OCI-LY1 (cell line): Measurements from ENCODE around the gene PROC.

Experiments
- H2AFZ ChIP-seq: fragments of 200-600 bp; sonication (generic), shearing (Covaris generic); 2 replicates; pipeline ENCODE4 v1.6.0; 2014; ENCODE audit warnings: antibody characterized with exemption, mild to moderate bottlenecking, low read length
- H3F3A ChIP-seq: fragments of 200-600 bp; sonication (generic), shearing (Covaris generic); 2 replicates; pipeline ENCODE4 v1.6.0; 2014; ENCODE audit warnings: mild to moderate bottlenecking, antibody characterized with exemption, low read length, moderate library complexity; ENCODE audit not compliant: insufficient read depth
- H3K27ac ChIP-seq: fragments of 200-600 bp; sonication (generic); 2 replicates; pipeline ENCODE4 v1.5.1; 2014; ENCODE audit warnings: low read length, mixed run types, mild to moderate bottlenecking, low read depth; ENCODE audit not compliant: poor library complexity, severe bottlenecking
- H3K27me3 ChIP-seq: fragments of 200-600 bp; sonication (generic); 2 replicates; pipeline ENCODE4 v1.6.0; 2014; ENCODE audit warnings: antibody characterized with exemption, mild to moderate bottlenecking, low read length, moderate library complexity; ENCODE audit not compliant: insufficient read depth
- H3K36me3 ChIP-seq: fragments of 200-600 bp; sonication (generic); 2 replicates; pipeline ENCODE4 v1.6.1; 2014; ENCODE audit warnings: mild to moderate bottlenecking, antibody characterized with exemption, low read length, moderate library complexity, mixed read lengths; ENCODE audit not compliant: insufficient read depth
- H3K4me1 ChIP-seq: fragments of 200-600 bp; sonication (generic); 2 replicates; pipeline ENCODE4 v1.5.1; 2014; ENCODE audit warnings: mild to moderate bottlenecking, low read length, moderate library complexity; ENCODE audit not compliant: insufficient read depth, severe bottlenecking
- H3K4me2 ChIP-seq: fragments of 200-600 bp; sonication (generic), shearing (Covaris generic); 2 replicates; pipeline ENCODE4 v1.6.1; 2014; ENCODE audit warnings: low read length
- H3K4me3 ChIP-seq: fragments of 200-600 bp; sonication (generic); 2 replicates; pipeline ENCODE4 v1.5.1; 2014; ENCODE audit warnings: low read length, low read depth, mild to moderate bottlenecking, mixed read lengths; ENCODE audit not compliant: poor library complexity, severe bottlenecking
- H3K79me2 ChIP-seq: fragments of 200-600 bp; shearing (Covaris generic); 2 replicates; pipeline ENCODE4 v1.6.1; 2016; ENCODE audit warnings: mixed run types, low read length, mixed read lengths; ENCODE audit not compliant: insufficient read depth
- H3K9ac ChIP-seq: fragments of 200-600 bp; sonication (generic), shearing (Covaris generic); 2 replicates; pipeline ENCODE4 v1.6.1; 2014; ENCODE audit warnings: mild to moderate bottlenecking, low read length, mixed read lengths
- H3K9me2 ChIP-seq: fragments of 200-600 bp; sonication (generic), shearing (Covaris generic); 2 replicates; pipeline ENCODE4 v1.6.1; 2014; ENCODE audit warnings: low read depth, mild to moderate bottlenecking, low read length, mixed read lengths
- H3K9me3 ChIP-seq: fragments of 200-600 bp; shearing (Covaris generic); 2 replicates; pipeline ENCODE4 v1.6.1; 2014; ENCODE audit warnings: low read length, mixed read lengths
- H4K20me1 ChIP-seq: fragments of 200-600 bp; sonication (generic), shearing (Covaris generic); 2 replicates; pipeline ENCODE4 v1.6.0; 2016; ENCODE audit warnings: mild to moderate bottlenecking, low read length; ENCODE audit not compliant: insufficient read depth
- EZH2 ChIP-seq: fragments of 200-600 bp; sonication (generic), shearing (Covaris generic); IDR thresholded peaks from 2 replicates; pipeline ENCODE4 v1.8.0; 2017; ENCODE audit warnings: borderline replicate concordance, mixed run types, mild to moderate bottlenecking, antibody characterized with exemption, low read length, moderate library complexity, mixed read lengths
- TF ChIP-seq, protein P1 (sequence below): fragments of 200-600 bp; sonication (generic), shearing (Covaris generic); IDR thresholded peaks from 2 replicates; pipeline ENCODE4 v1.5.1; 2017; ENCODE audit warnings: mild to moderate bottlenecking, antibody characterized with exemption, low read length, moderate library complexity, mixed read lengths

The PROC gene

DNA sequence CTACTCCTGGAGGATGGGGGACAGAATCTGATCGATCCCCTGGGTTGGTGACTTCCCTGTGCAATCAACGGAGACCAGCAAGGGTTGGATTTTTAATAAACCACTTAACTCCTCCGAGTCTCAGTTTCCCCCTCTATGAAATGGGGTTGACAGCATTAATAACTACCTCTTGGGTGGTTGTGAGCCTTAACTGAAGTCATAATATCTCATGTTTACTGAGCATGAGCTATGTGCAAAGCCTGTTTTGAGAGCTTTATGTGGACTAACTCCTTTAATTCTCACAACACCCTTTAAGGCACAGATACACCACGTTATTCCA lies 844 bp downstream of the PROC start:
- Histone ChIP-seq H3K27ac (no peak overlapping the region), H2AFZ (no peak overlapping the region), H3K27me3 (peaks cover 8% of the 10 kb centered on the region; the same call in 1 of the 2 replicates), H3K79me2 (no peaks in the 10 kb centered on the region), H3K4me3 (no peak overlapping the region), H3K4me1 (peaks cover 12% of the 10 kb centered on the region), H3K36me3 (no peaks in the 10 kb centered on the region), H3K9me2 (no peaks in the 10 kb centered on the region), H3K4me2 (no peak overlapping the region), H3K9ac (no peak overlapping the region), H3F3A (no peaks in the 10 kb centered on the region), H4K20me1 (no peaks in the 10 kb centered on the region), H3K9me3 (no peaks in the 10 kb centered on the region)
- TF ChIP-seq EZH2, result no peak
- TF ChIP-seq, protein P1, sequence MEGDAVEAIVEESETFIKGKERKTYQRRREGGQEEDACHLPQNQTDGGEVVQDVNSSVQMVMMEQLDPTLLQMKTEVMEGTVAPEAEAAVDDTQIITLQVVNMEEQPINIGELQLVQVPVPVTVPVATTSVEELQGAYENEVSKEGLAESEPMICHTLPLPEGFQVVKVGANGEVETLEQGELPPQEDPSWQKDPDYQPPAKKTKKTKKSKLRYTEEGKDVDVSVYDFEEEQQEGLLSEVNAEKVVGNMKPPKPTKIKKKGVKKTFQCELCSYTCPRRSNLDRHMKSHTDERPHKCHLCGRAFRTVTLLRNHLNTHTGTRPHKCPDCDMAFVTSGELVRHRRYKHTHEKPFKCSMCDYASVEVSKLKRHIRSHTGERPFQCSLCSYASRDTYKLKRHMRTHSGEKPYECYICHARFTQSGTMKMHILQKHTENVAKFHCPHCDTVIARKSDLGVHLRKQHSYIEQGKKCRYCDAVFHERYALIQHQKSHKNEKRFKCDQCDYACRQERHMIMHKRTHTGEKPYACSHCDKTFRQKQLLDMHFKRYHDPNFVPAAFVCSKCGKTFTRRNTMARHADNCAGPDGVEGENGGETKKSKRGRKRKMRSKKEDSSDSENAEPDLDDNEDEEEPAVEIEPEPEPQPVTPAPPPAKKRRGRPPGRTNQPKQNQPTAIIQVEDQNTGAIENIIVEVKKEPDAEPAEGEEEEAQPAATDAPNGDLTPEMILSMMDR, result no peak

- TF ChIP-seq, protein P1, result no peak
- TF ChIP-seq EZH2, result no peak
- Histone ChIP-seq H3K27ac (no peak overlapping the region), H3K4me2 (no peak overlapping the region)
Measured at GRCh38 chr2:127419448-127420038, 1.3 kb downstream of the PROC start.

DNA sequence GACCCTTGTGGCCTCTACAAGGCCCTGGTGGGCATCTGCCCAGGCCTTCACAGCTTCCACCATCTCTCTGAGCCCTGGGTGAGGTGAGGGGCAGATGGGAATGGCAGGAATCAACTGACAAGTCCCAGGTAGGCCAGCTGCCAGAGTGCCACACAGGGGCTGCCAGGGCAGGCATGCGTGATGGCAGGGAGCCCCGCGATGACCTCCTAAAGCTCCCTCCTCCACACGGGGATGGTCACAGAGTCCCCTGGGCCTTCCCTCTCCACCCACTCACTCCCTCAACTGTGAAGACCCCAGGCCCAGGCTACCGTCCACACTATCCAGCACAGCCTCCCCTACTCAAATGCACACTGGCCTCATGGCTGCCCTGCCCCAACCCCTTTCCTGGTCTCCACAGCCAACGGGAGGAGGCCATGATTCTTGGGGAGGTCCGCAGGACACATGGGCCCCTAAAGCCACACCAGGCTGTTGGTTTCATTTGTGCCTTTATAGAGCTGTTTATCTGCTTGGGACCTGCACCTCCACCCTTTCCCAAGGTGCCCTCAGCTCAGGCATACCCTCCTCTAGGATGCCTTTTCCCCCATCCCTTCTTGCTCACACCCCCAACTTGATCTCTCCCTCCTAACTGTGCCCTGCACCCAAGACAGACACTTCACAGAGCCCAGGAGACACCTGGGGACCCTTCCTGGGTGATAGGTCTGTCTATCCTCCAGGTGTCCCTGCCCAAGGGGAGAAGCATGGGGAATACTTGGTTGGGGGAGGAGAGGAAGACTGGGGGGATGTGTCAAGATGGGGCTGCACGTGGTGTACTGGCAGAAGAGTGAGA lies 2.0 kb downstream of the PROC start:
- no peak overlapping the region for H3K4me3 ChIP-seq
- peaks cover 8% of the 10 kb centered on the region; the same call in 1 of the 2 replicates for H3K27me3 ChIP-seq
- H3K4me1 ChIP-seq, result peaks cover 12% of the 10 kb centered on the region
- H3K9ac ChIP-seq, result no peak overlapping the region
- no peak overlapping the region for H2AFZ ChIP-seq
- H3K4me2 ChIP-seq, result no peak overlapping the region
- no peak for TF ChIP-seq EZH2
- TF ChIP-seq, protein P1, result no peak
- H3K27ac ChIP-seq, result no peak overlapping the region
- H3K9me2 ChIP-seq, result no peaks in the 10 kb centered on the region
- no peaks in the 10 kb centered on the region for H3K79me2 ChIP-seq
- no peaks in the 10 kb centered on the region for H3F3A ChIP-seq
- H4K20me1 ChIP-seq, result no peaks in the 10 kb centered on the region
- no peaks in the 10 kb centered on the region for H3K9me3 ChIP-seq
- no peaks in the 10 kb centered on the region for H3K36me3 ChIP-seq

More at GRCh38 chr2:127419448-127420038, 1.3 kb downstream of the PROC start:
- Histone ChIP-seq H4K20me1 (no peaks in the 10 kb centered on the region), H3F3A (no peaks in the 10 kb centered on the region), H3K9me2 (no peaks in the 10 kb centered on the region), H3K4me1 (peaks cover 12% of the 10 kb centered on the region), H2AFZ (no peak overlapping the region), H3K79me2 (no peaks in the 10 kb centered on the region), H3K4me3 (no peak overlapping the region), H3K9me3 (no peaks in the 10 kb centered on the region), H3K36me3 (no peaks in the 10 kb centered on the region), H3K27me3 (peaks cover 8% of the 10 kb centered on the region; the same call in 1 of the 2 replicates), H3K9ac (no peak overlapping the region)
